ENCODE data around the gene COMMD8.

DNA sequence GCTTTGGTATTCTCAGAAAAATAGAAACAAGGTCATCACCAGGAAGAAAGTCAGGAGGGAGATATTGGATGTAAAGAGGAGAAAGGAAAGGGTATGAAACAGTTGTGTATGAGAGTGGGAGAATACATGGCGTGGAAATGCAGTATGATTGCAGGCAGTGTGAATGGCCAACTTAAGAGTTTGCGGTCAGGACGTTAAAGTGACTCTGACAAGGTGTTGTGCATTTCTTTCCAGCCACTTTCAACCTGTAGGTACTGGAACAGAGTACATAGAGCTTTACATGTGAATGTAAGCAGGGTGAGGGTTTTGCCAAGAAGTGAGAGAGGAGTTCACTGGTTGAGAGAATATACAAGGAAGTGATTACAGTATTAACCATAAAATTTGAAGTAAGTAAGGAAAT, 37.3 kb upstream of the COMMD8 start:
- TF ChIP-seq, protein P1, sequence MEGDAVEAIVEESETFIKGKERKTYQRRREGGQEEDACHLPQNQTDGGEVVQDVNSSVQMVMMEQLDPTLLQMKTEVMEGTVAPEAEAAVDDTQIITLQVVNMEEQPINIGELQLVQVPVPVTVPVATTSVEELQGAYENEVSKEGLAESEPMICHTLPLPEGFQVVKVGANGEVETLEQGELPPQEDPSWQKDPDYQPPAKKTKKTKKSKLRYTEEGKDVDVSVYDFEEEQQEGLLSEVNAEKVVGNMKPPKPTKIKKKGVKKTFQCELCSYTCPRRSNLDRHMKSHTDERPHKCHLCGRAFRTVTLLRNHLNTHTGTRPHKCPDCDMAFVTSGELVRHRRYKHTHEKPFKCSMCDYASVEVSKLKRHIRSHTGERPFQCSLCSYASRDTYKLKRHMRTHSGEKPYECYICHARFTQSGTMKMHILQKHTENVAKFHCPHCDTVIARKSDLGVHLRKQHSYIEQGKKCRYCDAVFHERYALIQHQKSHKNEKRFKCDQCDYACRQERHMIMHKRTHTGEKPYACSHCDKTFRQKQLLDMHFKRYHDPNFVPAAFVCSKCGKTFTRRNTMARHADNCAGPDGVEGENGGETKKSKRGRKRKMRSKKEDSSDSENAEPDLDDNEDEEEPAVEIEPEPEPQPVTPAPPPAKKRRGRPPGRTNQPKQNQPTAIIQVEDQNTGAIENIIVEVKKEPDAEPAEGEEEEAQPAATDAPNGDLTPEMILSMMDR (conservative IDR thresholded peaks at IDR 0.05), result no peak
- no peak for TF ChIP-seq EZH2 (IDR thresholded peaks at IDR 0.05; ENCODE audit: low read depth)
